ENCODE measurements around the gene NBR1.
"Not testable (repeated sequence)": the region's sequence is repeated elsewhere in the genome, so short reads cannot be mapped to it uniquely, and the experiment has no call there.

NBR1 gene

GRCh38 chr17:43216762-43217613 is 46.0 kb downstream of the NBR1 start:
- no peak for DNase-seq

- no peak for DNase-seq
These were observed 46.6 kb downstream of the NBR1 start for GRCh38 chr17:43217614-43218087.

- DNase-seq, result no peak
These were observed 48.0 kb downstream of the NBR1 start for GRCh38 chr17:43219001-43219400.

- DNase-seq, result no peak
These were observed 48.8 kb downstream of the NBR1 start for GRCh38 chr17:43219746-43220380.

GRCh38 chr17:43220511-43221125 is 49.6 kb downstream of the NBR1 start:
- no peak for DNase-seq

GRCh38 chr17:43224146-43224705 is 53.2 kb downstream of the NBR1 start:
- no peak for DNase-seq

- DNase-seq, result no peak
These were observed 55.4 kb downstream of the NBR1 start for GRCh38 chr17:43226393-43226792.

GRCh38 chr17:43228020-43228782 is 57.2 kb downstream of the NBR1 start, which contains the start of gene CCDC200:
TSS of gene CCDC200 (minus strand) at chr17:43228623. CDS start at chr17:43228554, 69 bp downstream.
- DNase-seq, result not testable (repeated sequence)

GRCh38 chr17:43231205-43232020 is 60.4 kb downstream of the NBR1 start:
- not testable (repeated sequence) for DNase-seq

- not testable (repeated sequence) for DNase-seq
These were observed 61.1 kb downstream of the NBR1 start for GRCh38 chr17:43232021-43232699.

- not testable (repeated sequence) for DNase-seq
These were observed 62.2 kb downstream of the NBR1 start for GRCh38 chr17:43233263-43233662.

GRCh38 chr17:43233877-43234276 is 62.9 kb downstream of the NBR1 start, which contains the start of gene RNU2-1:
TSS of gene RNU2-1 (minus strand) at chr17:43233977.
- DNase-seq, result not testable (repeated sequence)

GRCh38 chr17:43239597-43239996 is 68.6 kb downstream of the NBR1 start:
- not testable (repeated sequence) for DNase-seq

- not testable (repeated sequence) for DNase-seq
These were observed 69.8 kb downstream of the NBR1 start for GRCh38 chr17:43240596-43241352.

- not testable (repeated sequence) for DNase-seq
These were observed 75.4 kb downstream of the NBR1 start for GRCh38 chr17:43246456-43246855.

Measured in amniotic stem cell (primary cell).